Neural progenitor cell (in vitro differentiated cells): ENCODE results near the gene MGME1. TPM values are rescaled to one million over a fixed set of nuclear protein-coding genes. Genes with fewer than 3 reads are reported as not detected.

Experiments
- DNase-seq: peaks from one replicate; pipeline ENCODE4 v3.0.0-alpha.2; 2016; ENCODE audit warnings: low spot score
- H2AFZ ChIP-seq: fragments of 200-600 bp; sonication (generic); replicated peaks from 2 replicates; pipeline ENCODE4 v1.6.1; 2016; ENCODE audit warnings: antibody characterized with exemption
- H3F3A ChIP-seq: fragments of 200-600 bp; sonication (generic); 2 replicates; pipeline ENCODE4 v1.6.1; 2016; ENCODE audit warnings: antibody characterized with exemption, low read depth
- H3K27ac ChIP-seq: fragments of 200-600 bp; sonication (generic); 2 replicates; pipeline ENCODE4 v1.5.1; 2016; ENCODE audit warnings: mild to moderate bottlenecking
- H3K27me3 ChIP-seq: fragments of 200-600 bp; sonication (generic); 2 replicates; pipeline ENCODE4 v1.6.1; 2016; ENCODE audit warnings: mild to moderate bottlenecking, moderate library complexity
- H3K36me3 ChIP-seq: fragments of 200-600 bp; sonication (generic); 2 replicates; pipeline ENCODE4 v1.5.1; 2016
- H3K4me1 ChIP-seq: fragments of 200-600 bp; sonication (generic); 2 replicates; pipeline ENCODE4 v1.6.1; 2016; ENCODE audit warnings: mixed run types
- H3K4me2 ChIP-seq: fragments of 200-600 bp; sonication (generic); 2 replicates; pipeline ENCODE4 v1.6.1; 2016
- H3K4me3 ChIP-seq: fragments of 200-600 bp; sonication (generic); 2 replicates; pipeline ENCODE4 v1.5.1; 2016
- H3K79me2 ChIP-seq: fragments of 200-600 bp; sonication (generic); 2 replicates; pipeline ENCODE4 v1.6.1; 2016; ENCODE audit warnings: low read depth
- H3K9ac ChIP-seq: fragments of 200-600 bp; sonication (generic); 2 replicates; pipeline ENCODE4 v1.6.1; 2016
- H3K9me3 ChIP-seq: fragments of 200-600 bp; sonication (generic); 2 replicates; pipeline ENCODE4 v1.5.1; 2016; ENCODE audit warnings: low read depth
- H4K20me1 ChIP-seq: fragments of 200-600 bp; sonication (generic); 2 replicates; pipeline ENCODE4 v1.6.1; 2016; ENCODE audit warnings: low read depth
- H3K27ac Mint-ChIP-seq: 3 replicates; pipeline ENCODE4 v1.8.0; 2021; ENCODE audit warnings: mixed read lengths
- H3K27me3 Mint-ChIP-seq: 2 replicates; pipeline ENCODE4 v1.8.0; 2022; ENCODE audit warnings: low read depth, mild to moderate bottlenecking, inconsistent platforms, moderate library complexity, mixed read lengths; ENCODE audit not compliant: insufficient read depth
- H3K36me3 Mint-ChIP-seq: 3 replicates; pipeline ENCODE4 v1.8.0; 2021; ENCODE audit warnings: mixed read lengths
- H3K4me1 Mint-ChIP-seq: 3 replicates; pipeline ENCODE4 v1.8.0; 2021; ENCODE audit warnings: mixed read lengths
- H3K4me3 Mint-ChIP-seq: 3 replicates; pipeline ENCODE4 v1.8.0; 2021; ENCODE audit warnings: mild to moderate bottlenecking, moderate library complexity, mixed read lengths
- H3K9me3 Mint-ChIP-seq: 3 replicates; pipeline ENCODE4 v1.8.0; 2020; ENCODE audit warnings: mixed read lengths
- EZH2 ChIP-seq: fragments of 200-600 bp; sonication (generic); IDR thresholded peaks from 2 replicates; pipeline ENCODE4 v1.6.1; 2017; ENCODE audit warnings: antibody characterized with exemption, mild to moderate bottlenecking, moderate library complexity
- EZH2phosphoT487 ChIP-seq: fragments of 200-600 bp; sonication (generic); IDR thresholded peaks from 2 replicates; pipeline ENCODE4 v1.6.1; 2017; ENCODE audit warnings: antibody characterized with exemption
- total RNA-seq: library from RNA; depleted of rRNA; stranded (reverse); fragments of >200 nt; gene quantifications from 2 replicates; pipeline ENCODE4 v1.2.3, GENCODE V29; 2015; ENCODE audit warnings: low replicate concordance
- TF ChIP-seq, protein P1 (sequence below): fragments of 200-600 bp; sonication (generic); IDR thresholded peaks from 2 replicates; pipeline ENCODE4 v1.5.1; 2017; ENCODE audit warnings: antibody characterized with exemption, mild to moderate bottlenecking

MGME1 gene
- total RNA-seq, 1 donor from 2014 or later, result 87.2 TPM

DNA sequence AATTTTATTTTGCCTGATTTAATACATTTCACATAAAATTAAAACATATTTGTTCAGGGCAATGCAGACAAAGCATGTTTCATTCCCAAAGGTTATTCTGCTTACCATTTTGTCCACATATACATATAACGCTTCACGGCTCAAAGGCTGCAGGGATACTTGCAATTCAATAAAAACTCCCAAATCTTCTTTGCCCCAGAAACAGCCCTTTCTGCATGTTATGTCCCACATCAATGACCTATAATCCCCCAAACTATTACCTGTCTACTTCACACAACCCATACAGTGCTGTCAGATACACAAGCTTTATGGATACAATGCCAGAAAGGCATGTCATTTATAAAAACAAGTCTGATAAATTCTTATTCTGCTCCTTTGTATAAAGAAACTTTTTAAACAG, 20.4 kb upstream of the MGME1 start:
- no peak for DNase-seq
- no peak overlapping the region for H3K27ac Mint-ChIP-seq
- TF ChIP-seq EZH2 (no peak), EZH2phosphoT487 (no peak)
- TF ChIP-seq, protein P1, sequence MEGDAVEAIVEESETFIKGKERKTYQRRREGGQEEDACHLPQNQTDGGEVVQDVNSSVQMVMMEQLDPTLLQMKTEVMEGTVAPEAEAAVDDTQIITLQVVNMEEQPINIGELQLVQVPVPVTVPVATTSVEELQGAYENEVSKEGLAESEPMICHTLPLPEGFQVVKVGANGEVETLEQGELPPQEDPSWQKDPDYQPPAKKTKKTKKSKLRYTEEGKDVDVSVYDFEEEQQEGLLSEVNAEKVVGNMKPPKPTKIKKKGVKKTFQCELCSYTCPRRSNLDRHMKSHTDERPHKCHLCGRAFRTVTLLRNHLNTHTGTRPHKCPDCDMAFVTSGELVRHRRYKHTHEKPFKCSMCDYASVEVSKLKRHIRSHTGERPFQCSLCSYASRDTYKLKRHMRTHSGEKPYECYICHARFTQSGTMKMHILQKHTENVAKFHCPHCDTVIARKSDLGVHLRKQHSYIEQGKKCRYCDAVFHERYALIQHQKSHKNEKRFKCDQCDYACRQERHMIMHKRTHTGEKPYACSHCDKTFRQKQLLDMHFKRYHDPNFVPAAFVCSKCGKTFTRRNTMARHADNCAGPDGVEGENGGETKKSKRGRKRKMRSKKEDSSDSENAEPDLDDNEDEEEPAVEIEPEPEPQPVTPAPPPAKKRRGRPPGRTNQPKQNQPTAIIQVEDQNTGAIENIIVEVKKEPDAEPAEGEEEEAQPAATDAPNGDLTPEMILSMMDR, result no peak
- H2AFZ ChIP-seq, result no peak overlapping the region
- H3K9me3 Mint-ChIP-seq, result no peaks in the 10 kb centered on the region
- peaks cover 70% of the 10 kb centered on the region for H3K36me3 Mint-ChIP-seq
- H3K4me2 ChIP-seq, result no peak overlapping the region
- H3K36me3 ChIP-seq, result peaks cover 70% of the 10 kb centered on the region
- H3K27ac ChIP-seq, result no peak overlapping the region
- peaks cover 58% of the 10 kb centered on the region for H3F3A ChIP-seq
- H3K4me3 Mint-ChIP-seq, result no peak overlapping the region
- H3K4me1 Mint-ChIP-seq, result no peaks in the 10 kb centered on the region
- H3K9me3 ChIP-seq, result no peaks in the 10 kb centered on the region
- H4K20me1 ChIP-seq, result peaks cover 46% of the 10 kb centered on the region
- H3K4me3 ChIP-seq, result no peak overlapping the region
- no peaks in the 10 kb centered on the region for H3K27me3 ChIP-seq
- peaks cover 78% of the 10 kb centered on the region for H3K79me2 ChIP-seq
- H3K9ac ChIP-seq, result no peak overlapping the region
- H3K4me1 ChIP-seq, result no peaks in the 10 kb centered on the region
- H3K27me3 Mint-ChIP-seq, result no peaks in the 10 kb centered on the region

DNA sequence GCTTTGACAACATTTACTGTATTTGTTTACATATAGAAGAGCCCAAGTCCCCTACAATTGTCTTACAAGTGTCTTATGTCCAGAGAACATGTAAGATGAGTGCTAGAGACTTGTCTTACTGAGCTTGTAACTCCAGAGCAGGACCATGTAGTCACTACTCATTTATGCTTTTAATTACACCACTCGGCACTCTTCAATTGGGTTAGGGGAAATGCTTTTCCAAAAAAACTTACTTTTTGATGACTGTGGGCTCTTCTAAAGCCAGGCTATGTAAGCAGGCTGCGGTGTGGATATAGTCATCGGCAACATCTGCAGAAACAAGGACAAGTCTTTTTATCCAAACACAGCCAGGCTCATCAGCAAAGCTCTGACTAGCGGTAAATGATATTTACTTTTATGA, 18.9 kb upstream of the MGME1 start:
- no peaks in the 10 kb centered on the region for H3K27me3 Mint-ChIP-seq
- Histone ChIP-seq H3K9ac (no peak overlapping the region), H4K20me1 (peaks cover 54% of the 10 kb centered on the region), H2AFZ (no peak overlapping the region), H3K27me3 (no peaks in the 10 kb centered on the region), H3K4me2 (no peak overlapping the region), H3K79me2 (peaks cover 93% of the 10 kb centered on the region), H3K4me1 (no peaks in the 10 kb centered on the region), H3K27ac (no peak overlapping the region), H3F3A (peaks cover 47% of the 10 kb centered on the region), H3K4me3 (no peak overlapping the region), H3K36me3 (peaks cover 64% of the 10 kb centered on the region), H3K9me3 (no peaks in the 10 kb centered on the region)
- no peaks in the 10 kb centered on the region for H3K9me3 Mint-ChIP-seq
- no peak overlapping the region for H3K27ac Mint-ChIP-seq
- TF ChIP-seq EZH2 (no peak), EZH2phosphoT487 (no peak)
- TF ChIP-seq, protein P1, result no peak
- H3K36me3 Mint-ChIP-seq, result peaks cover 75% of the 10 kb centered on the region
- no peaks in the 10 kb centered on the region for H3K4me1 Mint-ChIP-seq
- DNase-seq, result no peak
- H3K4me3 Mint-ChIP-seq, result no peak overlapping the region

DNA sequence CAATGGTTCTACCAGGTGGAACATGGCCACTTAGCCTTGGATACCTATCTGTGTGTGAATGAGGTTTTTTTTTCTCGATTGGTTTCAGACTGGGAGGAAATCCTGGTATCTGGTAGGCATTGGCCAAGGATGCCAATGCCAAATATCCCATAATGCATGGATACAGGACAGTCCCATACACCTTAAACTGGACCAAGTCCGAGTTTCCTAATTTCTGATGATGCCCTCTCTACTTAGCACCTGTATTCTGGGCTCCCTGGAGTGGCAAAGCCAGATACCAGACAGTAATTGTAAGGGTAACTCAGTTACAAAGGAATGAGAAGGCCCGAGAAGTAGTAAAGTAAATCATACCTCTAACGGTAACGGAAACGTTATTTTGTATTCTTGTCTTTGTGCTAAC, 18.1 kb upstream of the MGME1 start:
- no peaks in the 10 kb centered on the region for H3K27me3 ChIP-seq
- peaks cover 98% of the 10 kb centered on the region for H3K79me2 ChIP-seq
- peaks cover 39% of the 10 kb centered on the region for H3F3A ChIP-seq
- H3K4me2 ChIP-seq, result no peak overlapping the region
- TF ChIP-seq EZH2phosphoT487 (no peak), EZH2 (no peak)
- TF ChIP-seq, protein P1, result no peak
- peaks cover 71% of the 10 kb centered on the region for H3K36me3 ChIP-seq
- no peak overlapping the region for H3K4me3 ChIP-seq
- H3K4me1 ChIP-seq, result no peaks in the 10 kb centered on the region
- H2AFZ ChIP-seq, result no peak overlapping the region
- H3K9me3 ChIP-seq, result no peaks in the 10 kb centered on the region
- Mint-ChIP-seq H3K4me3 (no peak overlapping the region), H3K27ac (no peak overlapping the region), H3K27me3 (no peaks in the 10 kb centered on the region), H3K9me3 (no peaks in the 10 kb centered on the region), H3K36me3 (peaks cover 77% of the 10 kb centered on the region), H3K4me1 (no peaks in the 10 kb centered on the region)
- no peak overlapping the region for H3K27ac ChIP-seq
- H3K9ac ChIP-seq, result no peak overlapping the region
- no peak for DNase-seq
- H4K20me1 ChIP-seq, result peaks cover 62% of the 10 kb centered on the region
